GM19099 (cell line): Measurements from ENCODE around the gene NR5A2.

ENCODE experiments used
- POLR2A ChIP-seq: IDR thresholded peaks from 3 replicates; pipeline ENCODE4 v1.6.1; 2011; ENCODE audit warnings: low read depth; ENCODE audit not compliant: insufficient read length; ENCODE audit errors: extremely low read depth

Gene NR5A2

DNA sequence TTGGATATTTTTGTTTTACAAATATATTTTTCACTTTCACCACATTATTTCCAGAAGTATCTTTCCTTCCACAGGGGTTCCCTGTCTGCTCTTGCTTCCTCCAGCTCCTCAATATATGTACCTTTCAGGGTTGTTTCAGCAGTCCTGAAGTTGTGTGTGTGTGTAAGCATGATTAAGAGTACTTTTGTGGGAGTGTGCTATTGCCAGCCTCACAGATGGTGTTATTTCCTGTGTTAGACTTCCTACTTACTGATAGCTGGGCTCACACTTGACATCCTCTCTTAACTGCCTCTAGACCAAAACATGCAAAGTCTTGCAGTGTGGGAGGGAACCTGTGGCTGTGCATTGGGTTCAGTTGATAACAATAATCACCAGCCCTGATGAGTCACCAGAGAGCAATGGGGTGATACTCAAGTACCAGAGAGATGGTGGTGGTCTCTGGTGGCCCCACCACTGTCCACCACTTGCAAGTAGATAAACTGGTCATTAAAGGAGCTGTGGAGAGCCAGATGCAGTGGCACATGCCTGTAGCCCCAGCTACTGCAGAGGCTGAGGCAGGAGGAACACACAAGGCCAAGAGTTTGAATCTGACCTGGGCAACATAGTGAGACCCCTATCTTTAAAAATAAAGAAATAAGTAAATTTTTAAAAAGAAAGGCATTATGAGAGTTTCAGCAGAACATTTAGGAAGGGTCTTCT, 126.7 kb downstream of the NR5A2 start:
- no peak for TF ChIP-seq POLR2A

- TF ChIP-seq POLR2A, result no peak
Observed at GRCh38 chr1:200157715-200158114, 130.2 kb downstream of the NR5A2 start.

GRCh38 chr1:200161801-200162200, 134.3 kb downstream of the NR5A2 start:
- no peak for TF ChIP-seq POLR2A

DNA sequence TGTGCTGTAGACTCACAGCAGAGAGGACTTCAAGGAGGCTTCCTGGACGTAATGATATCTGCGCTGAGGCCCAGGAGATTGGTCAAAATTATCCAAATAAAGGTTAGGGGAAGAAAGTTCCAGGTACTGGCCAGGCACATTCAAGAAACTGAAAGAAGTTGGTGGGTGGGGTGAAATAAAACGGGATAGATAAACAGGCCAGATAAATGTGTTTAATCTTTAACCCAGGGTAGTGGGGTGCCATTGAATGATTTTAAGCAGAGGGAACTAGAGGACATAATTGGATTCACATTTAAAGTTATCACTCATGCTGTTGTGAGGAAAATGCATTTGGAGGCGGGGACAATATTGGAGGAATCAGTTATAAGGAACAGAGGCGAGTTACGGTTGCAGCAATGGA, 134.7 kb downstream of the NR5A2 start:
- TF ChIP-seq POLR2A, result no peak

DNA sequence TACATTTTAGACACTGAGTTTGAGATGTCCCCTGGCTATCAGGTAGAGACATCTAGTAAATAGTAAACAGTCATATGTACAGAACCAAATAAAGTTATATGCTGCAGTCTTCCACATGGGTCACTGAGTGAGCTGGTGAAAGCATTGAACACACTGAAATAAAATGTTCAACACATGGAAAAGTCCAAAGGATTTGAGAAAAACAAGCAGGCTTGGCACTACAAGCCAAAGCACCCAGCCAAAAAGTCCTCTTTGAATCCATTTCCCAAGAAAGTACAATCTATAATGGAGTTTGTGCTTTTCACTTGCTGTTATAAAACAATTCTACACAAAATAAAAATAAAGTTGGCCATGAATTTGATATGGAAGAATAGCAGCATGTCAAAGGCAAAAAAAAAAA, 135.4 kb downstream of the NR5A2 start:
- TF ChIP-seq POLR2A, result no peak

- no peak for TF ChIP-seq POLR2A
Observed at GRCh38 chr1:200163911-200164310, 136.4 kb downstream of the NR5A2 start.

DNA sequence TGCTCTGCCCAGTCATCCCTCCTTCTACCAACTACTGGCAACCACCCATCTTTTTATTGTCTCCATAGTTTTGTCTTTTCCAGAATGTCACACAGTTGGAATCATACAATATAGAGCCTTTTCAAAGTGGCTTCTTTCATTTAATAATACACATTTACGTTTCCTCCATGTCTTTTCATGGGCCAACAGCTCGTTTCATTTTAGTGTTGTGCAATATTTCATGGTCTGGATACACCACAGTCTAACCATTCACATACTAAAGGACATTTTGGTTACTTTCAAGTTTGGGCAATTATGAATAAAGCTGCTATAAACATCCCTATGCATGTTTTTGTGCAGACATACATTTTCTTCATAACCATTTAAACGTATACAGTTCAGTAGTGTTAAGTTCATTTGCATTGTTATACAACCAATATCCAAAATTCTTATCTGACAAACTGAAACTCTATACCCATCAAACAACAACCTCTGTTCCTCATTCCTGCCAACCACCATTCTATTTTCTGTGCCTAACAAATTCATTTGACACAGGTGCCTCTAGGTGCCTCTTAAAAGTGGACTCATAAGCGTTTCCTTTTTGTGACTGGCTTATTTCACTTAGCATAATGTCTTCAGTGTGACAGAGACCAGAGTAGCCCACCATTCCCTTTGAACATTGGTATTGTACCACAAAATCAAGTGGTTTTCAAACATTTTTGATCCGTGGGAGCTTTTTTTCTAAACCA, 138.1 kb downstream of the NR5A2 start:
- TF ChIP-seq POLR2A, result no peak

DNA sequence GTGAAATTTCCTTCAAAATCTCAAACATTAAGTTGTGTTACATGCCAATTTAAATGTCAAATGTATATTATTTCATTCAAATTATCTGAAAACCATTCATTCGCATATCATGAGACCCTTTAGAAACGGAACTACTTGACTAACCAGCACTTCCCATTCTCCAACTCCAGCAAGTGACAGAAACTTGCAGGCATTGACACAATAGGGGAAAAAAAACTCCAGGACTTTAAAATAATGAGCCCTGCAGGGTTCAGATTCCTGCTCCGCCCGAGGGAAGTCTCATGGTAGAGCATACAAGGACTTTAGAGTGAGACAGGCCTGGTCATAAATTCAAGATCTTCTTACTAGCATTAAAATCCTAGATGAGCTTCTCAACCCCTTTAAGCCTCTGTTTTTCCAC, 138.9 kb downstream of the NR5A2 start:
- no peak for TF ChIP-seq POLR2A

GRCh38 chr1:200168926-200169325, 141.4 kb downstream of the NR5A2 start:
- no peak for TF ChIP-seq POLR2A

DNA sequence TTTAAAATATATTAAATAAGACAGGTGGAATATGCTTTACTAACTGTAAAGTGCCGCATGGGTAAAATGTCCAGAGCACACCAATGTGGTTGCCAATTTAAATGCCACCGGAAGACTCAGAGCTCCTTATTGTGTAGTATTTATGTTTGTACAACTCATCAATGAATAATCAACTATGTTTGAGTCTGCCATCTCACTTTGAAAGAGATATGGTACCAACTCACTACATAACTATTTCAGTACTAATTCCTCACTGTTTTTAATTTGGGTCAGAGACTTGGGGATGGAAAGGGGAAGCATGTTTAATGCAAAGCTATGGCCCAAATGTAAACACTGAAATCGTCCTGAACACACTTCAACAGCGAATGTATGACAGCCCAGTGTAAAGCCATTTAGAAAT, 144.8 kb downstream of the NR5A2 start:
- TF ChIP-seq POLR2A, result no peak

DNA sequence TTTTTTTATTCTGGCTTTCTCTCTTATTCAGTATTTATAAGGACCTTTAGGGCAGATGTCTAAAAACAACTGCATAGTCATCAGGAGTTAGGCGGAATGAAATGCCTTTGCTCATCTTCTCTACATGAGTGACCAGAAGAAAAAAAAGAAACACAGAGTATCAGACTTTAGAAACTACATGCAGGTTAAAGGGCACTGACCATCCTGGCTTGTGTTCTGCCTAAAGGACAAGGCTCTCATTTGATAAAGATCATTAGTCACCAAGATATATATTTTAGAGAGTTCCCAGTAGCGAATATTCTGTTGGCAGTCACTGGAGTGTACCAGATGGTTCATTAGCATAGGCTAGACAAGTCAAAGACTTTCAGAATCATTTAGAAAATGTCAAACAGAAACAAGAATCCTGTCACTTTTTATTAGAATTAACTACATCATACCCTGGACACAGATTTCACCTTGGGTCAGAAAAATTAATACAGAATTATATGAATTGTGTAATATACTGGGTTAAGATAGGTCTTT, 145.6 kb downstream of the NR5A2 start:
- no peak for TF ChIP-seq POLR2A

DNA sequence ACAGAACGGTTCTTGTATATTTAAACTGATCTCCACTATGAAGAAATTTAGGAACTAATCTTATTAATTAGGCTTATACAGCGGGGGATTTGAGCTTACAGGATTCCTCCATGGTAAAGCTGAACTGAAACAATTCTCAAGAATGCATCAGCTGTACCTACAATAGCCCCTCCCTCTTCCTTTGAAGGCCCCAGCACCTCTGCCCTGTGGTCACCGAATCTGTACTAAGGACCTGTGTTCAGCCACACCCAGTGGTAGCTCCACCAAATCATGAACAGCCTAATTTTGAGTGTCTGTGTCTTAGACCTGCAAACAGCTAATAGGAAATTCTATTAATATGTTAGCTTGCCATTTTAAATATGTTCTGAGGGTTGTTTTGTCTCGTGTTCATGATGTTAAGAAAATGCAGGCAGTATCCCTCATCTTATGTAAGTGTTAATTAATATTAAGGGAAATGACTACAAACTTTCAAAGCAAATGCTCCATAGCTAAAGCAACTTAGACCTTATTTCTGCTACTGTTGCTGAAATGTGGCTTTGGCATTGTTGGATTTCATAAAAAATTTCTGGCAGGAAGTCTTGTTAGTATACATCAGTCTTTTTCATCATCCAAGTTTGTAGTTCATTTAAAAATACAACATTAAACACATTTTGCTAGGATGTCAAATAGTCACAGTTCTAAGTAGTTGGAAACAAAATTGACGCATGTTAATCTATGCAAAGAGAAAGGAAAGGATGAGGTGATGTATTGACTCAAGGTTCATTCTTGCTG, 147.2 kb downstream of the NR5A2 start:
- no peak for TF ChIP-seq POLR2A

DNA sequence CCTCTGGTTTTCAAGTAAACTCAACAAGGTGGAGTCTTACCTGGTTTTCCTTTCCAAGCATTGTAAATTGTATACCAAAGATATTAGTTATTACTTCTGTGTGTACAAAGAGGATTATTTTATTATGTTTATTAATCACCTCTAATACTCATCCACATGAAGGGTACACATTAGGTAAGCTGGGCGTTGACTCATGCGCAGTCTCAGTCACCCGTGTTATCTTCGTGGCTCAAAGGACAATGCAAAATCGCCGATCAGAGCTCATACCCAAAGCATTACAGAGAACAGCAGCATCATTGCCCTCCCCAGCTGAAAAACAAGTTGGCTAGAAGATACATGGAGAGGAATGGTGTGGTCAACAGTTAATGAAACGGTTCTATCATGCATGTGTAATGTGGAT, 148.7 kb downstream of the NR5A2 start:
- TF ChIP-seq POLR2A, result no peak

GRCh38 chr1:200176798-200177197, 149.3 kb downstream of the NR5A2 start:
- TF ChIP-seq POLR2A, result no peak

DNA sequence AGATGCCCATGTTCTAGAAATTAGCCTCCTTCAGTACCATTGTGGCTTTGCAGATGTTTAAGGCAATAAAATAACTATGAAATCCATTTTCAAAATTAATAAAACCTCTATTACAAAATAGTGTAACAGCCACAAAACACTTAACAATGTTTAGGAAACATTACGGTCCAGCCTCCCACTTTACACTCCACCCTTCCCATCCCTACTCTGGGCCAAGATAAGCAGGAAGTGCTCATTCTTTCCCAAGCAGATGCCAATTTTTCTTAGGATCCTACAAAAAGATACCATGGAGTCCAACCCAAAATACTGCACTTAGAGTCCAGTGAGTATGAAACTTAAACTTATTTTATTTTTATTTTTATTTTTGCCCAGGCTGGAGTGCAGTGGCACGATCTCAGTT, 150.8 kb downstream of the NR5A2 start:
- TF ChIP-seq POLR2A, result no peak
